Cardiac muscle cell (in vitro differentiated cells and primary cell): ENCODE measurements around the gene PCDHGA9. TPM values are rescaled to one million over a fixed set of nuclear protein-coding genes. Genes with fewer than 3 reads are reported as not detected.
A peak's percentile ranks its signal among the peaks of the same experiment; 100 is the strongest.
"Not testable (repeated sequence)": the region's sequence is repeated elsewhere in the genome, so short reads cannot be mapped to it uniquely, and the experiment has no call there.

Experiments
- DNase-seq, 2 donors: peaks; one replicate each; pipeline versions ENCODE4 v3.0.0 to v3.0.0-alpha.2; 2010 to 2017; ENCODE audit warnings: low read depth in 1 of 2, low spot score in 1 of 2
- H3K27ac ChIP-seq: fragments of 200-600 bp; sonication (generic); 2 replicates; pipeline ENCODE4 v1.5.1; 2016
- H3K27me3 ChIP-seq: fragments of 200-600 bp; sonication (generic); 2 replicates; pipeline ENCODE4 v1.6.0; 2016; ENCODE audit warnings: control low read depth
- H3K36me3 ChIP-seq: fragments of 200-600 bp; sonication (generic); 2 replicates; pipeline ENCODE4 v1.5.1; 2016; ENCODE audit warnings: control low read depth
- H3K4me1 ChIP-seq: fragments of 200-600 bp; sonication (generic); 2 replicates; pipeline ENCODE4 v1.8.1; 2017; ENCODE audit warnings: low read depth, mild to moderate bottlenecking, mixed run types
- H3K4me3 ChIP-seq: fragments of 200-600 bp; sonication (generic); 2 replicates; pipeline ENCODE4 v1.5.1; 2016; ENCODE audit warnings: mild to moderate bottlenecking
- H3K9me3 ChIP-seq: fragments of 200-600 bp; sonication (generic); 2 replicates; pipeline ENCODE4 v1.5.1; 2017; ENCODE audit warnings: low read depth, mild to moderate bottlenecking, control low read depth
- polyA plus RNA-seq: library from polyadenylated mRNA; unstranded; fragments of >200 nt; fragmentation: Nextera tagmentation; extraction: Ambion mirVana; gene quantifications from 2 replicates; pipeline ENCODE4 v1.2.1, GENCODE V29; 2016
- total RNA-seq: library from RNA; depleted of rRNA; stranded (reverse); fragments of >200 nt; gene quantifications from 2 replicates; pipeline ENCODE4 v1.2.3, GENCODE V29; 2016
- TF ChIP-seq, protein P1 (sequence below): IDR thresholded peaks from 2 replicates; pipeline ENCODE4 v1.5.1; 2012; ENCODE audit warnings: low read depth, mild to moderate bottlenecking, low read length

Gene PCDHGA9
- total and polyA plus RNA-seq, 2 experiments from 2014 or later, result 0.04 to 1.8 TPM

DNA sequence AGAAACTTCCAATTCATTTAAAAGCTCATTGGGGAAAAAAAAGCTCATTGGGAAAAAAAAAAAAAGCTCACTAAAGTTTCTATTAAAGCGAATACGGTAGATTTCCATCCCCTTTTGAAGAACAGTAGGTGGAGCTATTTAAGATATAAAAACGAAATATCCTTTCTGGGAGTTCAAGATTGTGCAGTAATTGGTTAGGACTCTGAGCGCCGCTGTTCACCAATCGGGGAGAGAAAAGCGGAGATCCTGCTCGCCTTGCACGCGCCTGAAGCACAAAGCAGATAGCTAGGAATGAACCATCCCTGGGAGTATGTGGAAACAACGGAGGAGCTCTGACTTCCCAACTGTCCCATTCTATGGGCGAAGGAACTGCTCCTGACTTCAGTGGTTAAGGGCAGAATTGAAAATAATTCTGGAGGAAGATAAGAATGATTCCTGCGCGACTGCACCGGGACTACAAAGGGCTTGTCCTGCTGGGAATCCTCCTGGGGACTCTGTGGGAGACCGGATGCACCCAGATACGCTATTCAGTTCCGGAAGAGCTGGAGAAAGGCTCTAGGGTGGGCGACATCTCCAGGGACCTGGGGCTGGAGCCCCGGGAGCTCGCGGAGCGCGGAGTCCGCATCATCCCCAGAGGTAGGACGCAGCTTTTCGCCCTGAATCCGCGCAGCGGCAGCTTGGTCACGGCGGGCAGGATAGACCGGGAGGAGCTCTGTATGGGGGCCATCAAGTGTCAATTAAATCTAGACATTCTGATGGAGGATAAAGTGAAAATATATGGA, 27.9 kb downstream of the PCDHGA9 start, which contains the start of gene PCDHGA12:
Gene PCDHGA12, plus strand, starts transcription at position 176 of the 782 bp plus-strand sequence. Its CDS starts 253 bp downstream, at position 429.
- Histone ChIP-seq H3K9me3 (peaks cover 9% of the 10 kb centered on the region), H3K36me3 (no peaks in the 10 kb centered on the region), H3K27ac (no peak within 1 kb of the TSS), H3K27me3 (no peaks in the 10 kb centered on the region), H3K4me1 (no peaks in the 10 kb centered on the region), H3K4me3 (no peak within 1 kb of the TSS)
- TF ChIP-seq, protein P1, sequence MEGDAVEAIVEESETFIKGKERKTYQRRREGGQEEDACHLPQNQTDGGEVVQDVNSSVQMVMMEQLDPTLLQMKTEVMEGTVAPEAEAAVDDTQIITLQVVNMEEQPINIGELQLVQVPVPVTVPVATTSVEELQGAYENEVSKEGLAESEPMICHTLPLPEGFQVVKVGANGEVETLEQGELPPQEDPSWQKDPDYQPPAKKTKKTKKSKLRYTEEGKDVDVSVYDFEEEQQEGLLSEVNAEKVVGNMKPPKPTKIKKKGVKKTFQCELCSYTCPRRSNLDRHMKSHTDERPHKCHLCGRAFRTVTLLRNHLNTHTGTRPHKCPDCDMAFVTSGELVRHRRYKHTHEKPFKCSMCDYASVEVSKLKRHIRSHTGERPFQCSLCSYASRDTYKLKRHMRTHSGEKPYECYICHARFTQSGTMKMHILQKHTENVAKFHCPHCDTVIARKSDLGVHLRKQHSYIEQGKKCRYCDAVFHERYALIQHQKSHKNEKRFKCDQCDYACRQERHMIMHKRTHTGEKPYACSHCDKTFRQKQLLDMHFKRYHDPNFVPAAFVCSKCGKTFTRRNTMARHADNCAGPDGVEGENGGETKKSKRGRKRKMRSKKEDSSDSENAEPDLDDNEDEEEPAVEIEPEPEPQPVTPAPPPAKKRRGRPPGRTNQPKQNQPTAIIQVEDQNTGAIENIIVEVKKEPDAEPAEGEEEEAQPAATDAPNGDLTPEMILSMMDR, result peak; percentile 72
- peak in 1 of 2 donors; percentile 95 for DNase-seq

DNA sequence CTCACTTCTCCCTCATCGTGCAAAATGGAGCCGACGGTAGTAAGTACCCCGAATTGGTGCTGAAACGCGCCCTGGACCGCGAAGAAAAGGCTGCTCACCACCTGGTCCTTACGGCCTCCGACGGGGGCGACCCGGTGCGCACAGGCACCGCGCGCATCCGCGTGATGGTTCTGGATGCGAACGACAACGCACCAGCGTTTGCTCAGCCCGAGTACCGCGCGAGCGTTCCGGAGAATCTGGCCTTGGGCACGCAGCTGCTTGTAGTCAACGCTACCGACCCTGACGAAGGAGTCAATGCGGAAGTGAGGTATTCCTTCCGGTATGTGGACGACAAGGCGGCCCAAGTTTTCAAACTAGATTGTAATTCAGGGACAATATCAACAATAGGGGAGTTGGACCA, 28.7 kb downstream of the PCDHGA9 start:
- H3K4me1 ChIP-seq, result no peaks in the 10 kb centered on the region
- no peaks in the 10 kb centered on the region for H3K27me3 ChIP-seq
- TF ChIP-seq, protein P1, result no peak
- no peak overlapping the region for H3K27ac ChIP-seq
- no peaks in the 10 kb centered on the region for H3K36me3 ChIP-seq
- no peak overlapping the region for H3K4me3 ChIP-seq
- peaks cover 5% of the 10 kb centered on the region for H3K9me3 ChIP-seq
- peak in 1 of 2 donors; percentile 67 for DNase-seq

DNA sequence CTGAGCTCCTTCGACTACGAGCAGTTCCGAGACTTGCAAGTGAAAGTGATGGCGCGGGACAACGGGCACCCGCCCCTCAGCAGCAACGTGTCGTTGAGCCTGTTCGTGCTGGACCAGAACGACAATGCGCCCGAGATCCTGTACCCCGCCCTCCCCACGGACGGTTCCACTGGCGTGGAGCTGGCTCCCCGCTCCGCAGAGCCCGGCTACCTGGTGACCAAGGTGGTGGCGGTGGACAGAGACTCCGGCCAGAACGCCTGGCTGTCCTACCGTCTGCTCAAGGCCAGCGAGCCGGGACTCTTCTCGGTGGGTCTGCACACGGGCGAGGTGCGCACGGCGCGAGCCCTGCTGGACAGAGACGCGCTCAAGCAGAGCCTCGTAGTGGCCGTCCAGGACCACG, 29.7 kb downstream of the PCDHGA9 start:
- H3K4me3 ChIP-seq, H3K4me1 ChIP-seq, H3K27me3 ChIP-seq, H3K9me3 ChIP-seq, H3K36me3 ChIP-seq, DNase-seq, H3K27ac ChIP-seq: not testable (repeated sequence)

GRCh38 chr5:141432726-141433125, 30.1 kb downstream of the PCDHGA9 start:
- not testable (repeated sequence) for H3K27ac ChIP-seq, H3K27me3 ChIP-seq, DNase-seq, H3K9me3 ChIP-seq, H3K4me3 ChIP-seq, H3K4me1 ChIP-seq, H3K36me3 ChIP-seq

GRCh38 chr5:141434006-141434405, 31.4 kb downstream of the PCDHGA9 start:
- H3K27me3 ChIP-seq, result no peaks in the 10 kb centered on the region
- H3K36me3 ChIP-seq, result no peaks in the 10 kb centered on the region
- DNase-seq, result no peak
- no peak overlapping the region for H3K4me3 ChIP-seq
- H3K27ac ChIP-seq, result no peak overlapping the region
- TF ChIP-seq, protein P1, result no peak
- H3K4me1 ChIP-seq, result no peaks in the 10 kb centered on the region
- peaks cover 5% of the 10 kb centered on the region for H3K9me3 ChIP-seq

DNA sequence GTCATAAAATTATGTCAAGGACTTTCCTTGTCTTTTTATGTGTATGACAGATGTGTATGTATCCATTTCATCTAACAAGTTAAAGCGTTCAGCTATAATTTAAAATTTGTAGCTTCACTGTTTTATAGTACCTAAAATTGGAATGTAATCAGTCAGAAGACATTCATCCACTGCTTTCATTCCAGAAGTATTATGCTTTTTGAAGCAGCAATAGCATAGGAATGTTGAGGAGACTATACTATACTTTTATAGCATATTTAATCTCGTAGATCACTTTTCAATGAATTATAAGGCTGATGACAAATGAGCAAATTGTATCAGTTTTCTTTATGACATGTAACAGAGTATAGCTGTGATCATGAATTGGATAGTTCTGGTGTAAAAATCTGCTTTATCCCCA, 34.6 kb downstream of the PCDHGA9 start:
- no peaks in the 10 kb centered on the region for H3K36me3 ChIP-seq
- H3K4me3 ChIP-seq, result no peak overlapping the region
- DNase-seq, result no peak
- no peaks in the 10 kb centered on the region for H3K4me1 ChIP-seq
- TF ChIP-seq, protein P1, result no peak
- no peaks in the 10 kb centered on the region for H3K27me3 ChIP-seq
- H3K9me3 ChIP-seq, result no peaks in the 10 kb centered on the region
- no peak overlapping the region for H3K27ac ChIP-seq
